HG02759 (cell line): ENCODE results near the gene TMC1.

Experiments
- ATAC-seq: cut with Tn5 transposase; IDR thresholded peaks from one replicate; pipeline ENCODE4 v1.9.1; 2021; ENCODE audit warnings: mild to moderate bottlenecking, moderate library complexity; ENCODE audit not compliant: unreplicated experiment

The TMC1 gene

DNA sequence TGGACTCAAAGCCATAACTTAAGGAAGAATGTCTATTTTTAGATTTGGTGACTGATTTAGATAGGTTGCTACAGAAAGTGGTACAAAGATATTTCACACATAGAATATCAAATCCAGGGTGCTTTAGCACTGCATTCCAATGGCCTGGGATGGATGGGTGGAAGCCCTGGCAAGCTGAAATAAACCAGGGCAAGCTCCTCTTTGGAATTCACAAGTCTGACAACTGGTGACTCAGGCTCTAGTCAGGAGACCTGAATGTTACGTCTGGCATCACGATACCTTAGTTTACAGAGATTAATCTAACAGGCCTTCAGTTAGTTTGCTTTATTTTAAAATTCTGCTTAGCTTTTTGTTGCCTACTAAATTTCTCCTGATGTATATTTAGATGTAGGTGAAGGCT, 144.0 kb downstream of the TMC1 start:
- ATAC-seq = no peak

- no peak for ATAC-seq
Measured at GRCh38 chr9:72667181-72667580, 145.8 kb downstream of the TMC1 start.

- ATAC-seq = no peak
Measured at GRCh38 chr9:72674961-72675360, 153.6 kb downstream of the TMC1 start.

- no peak for ATAC-seq
Measured at GRCh38 chr9:72675586-72675985, 154.2 kb downstream of the TMC1 start.

DNA sequence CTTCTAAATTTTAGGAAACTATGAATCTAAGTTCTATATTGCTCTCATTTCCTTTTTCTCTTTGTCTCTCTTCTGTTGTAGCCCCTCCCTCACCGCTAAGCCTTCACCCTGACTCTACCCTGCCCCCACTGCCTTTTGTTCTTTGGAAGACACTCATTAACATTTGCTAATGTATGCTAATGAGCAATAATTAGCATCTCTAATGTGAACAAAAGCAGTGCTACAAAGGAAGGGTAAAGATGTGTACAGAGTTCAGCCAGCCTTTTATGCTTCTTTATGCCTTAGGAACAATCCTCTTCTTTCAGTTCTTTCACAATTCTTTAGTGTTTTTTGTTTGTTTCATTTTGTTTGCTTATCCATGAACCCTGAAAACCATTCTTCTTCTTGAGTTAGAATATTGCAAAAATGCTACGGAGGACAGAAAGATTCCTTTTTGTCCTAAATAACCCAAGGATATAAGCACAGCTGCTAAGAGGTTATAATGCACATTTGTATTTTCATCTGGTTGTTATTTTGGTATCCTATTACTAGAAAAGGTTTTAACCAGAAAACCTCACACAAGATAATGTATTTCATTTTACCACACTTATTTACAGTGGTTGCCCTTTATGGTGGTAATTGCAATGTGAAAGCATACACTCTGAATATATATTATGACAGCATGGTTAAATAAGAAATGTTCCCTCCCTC, 159.3 kb downstream of the TMC1 start:
- no peak for ATAC-seq

DNA sequence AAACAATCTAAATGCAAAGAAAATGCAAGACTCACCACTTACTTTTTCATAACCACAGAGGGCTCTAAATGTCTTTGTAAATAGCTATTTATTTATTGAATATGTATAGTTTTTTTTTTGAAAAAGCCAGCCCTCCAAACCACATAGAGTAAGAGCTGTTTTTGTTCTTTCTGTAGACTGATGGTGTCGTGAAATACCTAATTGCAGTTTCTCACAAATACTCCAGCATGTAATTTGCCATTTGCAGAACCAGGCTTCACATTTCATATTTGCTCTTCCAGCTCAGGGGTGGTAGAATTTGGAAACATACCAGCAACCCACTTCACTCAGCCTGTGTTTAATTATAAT, 159.8 kb downstream of the TMC1 start:
- no peak for ATAC-seq

- ATAC-seq = no peak
Measured at GRCh38 chr9:72684615-72685014, 163.2 kb downstream of the TMC1 start.

DNA sequence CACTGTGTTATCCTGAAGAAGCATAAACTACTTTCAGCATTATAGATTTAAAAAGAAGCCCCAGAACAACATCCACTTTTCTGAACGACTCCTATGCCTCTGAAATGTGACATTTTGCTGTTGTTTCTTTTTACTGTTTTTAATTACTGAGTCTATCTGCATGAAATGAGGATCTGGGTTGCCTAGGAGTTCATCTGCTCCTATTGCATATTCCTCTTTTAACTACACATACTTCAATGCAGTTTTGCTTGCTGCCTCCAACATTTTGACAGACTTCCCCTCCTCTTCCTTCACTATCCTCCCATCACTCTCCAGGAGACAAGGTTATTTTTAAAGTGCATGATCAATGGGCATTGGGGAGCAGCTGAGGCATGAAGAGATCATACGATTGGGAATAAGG, 164.5 kb downstream of the TMC1 start:
- ATAC-seq = no peak

DNA sequence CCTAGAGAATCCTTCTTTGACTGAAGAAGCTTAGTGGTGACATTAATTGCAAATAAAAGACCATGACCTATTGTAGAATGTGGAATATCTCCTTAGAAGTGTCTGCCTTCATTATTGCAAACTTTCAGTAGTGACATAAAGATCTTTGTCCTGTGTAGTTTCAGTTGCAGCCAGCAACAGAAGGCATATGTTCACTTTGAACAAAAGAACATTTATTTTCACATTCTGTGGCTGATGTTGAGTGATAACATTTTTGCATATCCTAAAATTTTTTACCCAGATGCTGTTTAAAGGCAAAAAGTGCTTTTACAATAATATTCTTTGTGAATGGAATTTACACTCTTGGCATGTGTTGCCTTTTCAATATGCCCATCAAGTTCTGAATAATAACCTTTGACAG, 165.9 kb downstream of the TMC1 start:
- ATAC-seq = no peak

GRCh38 chr9:72691671-72692070, 170.3 kb downstream of the TMC1 start:
- no peak for ATAC-seq

DNA sequence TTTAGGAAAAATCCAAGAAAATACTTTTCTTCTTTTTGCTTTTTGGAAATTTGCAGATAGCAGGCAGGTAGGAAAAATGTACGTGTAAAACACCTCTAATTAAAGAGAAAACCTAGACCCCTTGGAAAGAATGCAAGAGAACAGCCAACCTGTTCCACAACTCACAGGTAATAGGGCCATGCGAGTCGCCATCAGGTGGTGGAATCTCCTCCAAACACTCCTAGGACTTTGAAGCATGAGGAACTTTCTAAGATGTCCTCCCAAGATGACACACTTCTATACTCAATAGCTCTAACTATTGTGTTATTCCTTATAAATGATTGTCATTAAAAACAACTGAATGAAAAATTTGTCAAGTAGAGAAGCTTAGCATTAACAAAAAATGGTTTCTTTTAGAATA, 174.0 kb downstream of the TMC1 start:
- no peak for ATAC-seq

DNA sequence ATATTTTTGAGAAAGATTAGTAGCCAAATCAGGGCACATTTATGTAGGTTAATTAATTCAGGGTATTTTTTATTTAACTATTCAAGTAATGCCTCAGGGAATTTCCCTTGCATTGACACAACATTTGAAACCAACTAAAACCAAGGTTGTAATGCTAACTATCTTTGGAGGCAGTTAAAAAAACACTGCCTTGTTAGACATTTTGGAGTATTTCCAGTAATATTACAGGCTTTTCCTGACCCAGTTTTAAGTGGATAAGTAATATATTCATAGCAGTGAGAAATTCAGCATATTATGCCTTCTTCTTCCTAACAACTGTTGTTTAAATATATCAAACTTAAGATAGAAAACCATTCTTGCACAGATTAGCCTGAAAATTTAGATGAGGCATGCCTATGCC, 175.1 kb downstream of the TMC1 start:
- ATAC-seq = no peak

- no peak for ATAC-seq
Measured at GRCh38 chr9:72701510-72701909, 180.1 kb downstream of the TMC1 start.

GRCh38 chr9:72703574-72703973, 182.2 kb downstream of the TMC1 start:
- no peak for ATAC-seq

DNA sequence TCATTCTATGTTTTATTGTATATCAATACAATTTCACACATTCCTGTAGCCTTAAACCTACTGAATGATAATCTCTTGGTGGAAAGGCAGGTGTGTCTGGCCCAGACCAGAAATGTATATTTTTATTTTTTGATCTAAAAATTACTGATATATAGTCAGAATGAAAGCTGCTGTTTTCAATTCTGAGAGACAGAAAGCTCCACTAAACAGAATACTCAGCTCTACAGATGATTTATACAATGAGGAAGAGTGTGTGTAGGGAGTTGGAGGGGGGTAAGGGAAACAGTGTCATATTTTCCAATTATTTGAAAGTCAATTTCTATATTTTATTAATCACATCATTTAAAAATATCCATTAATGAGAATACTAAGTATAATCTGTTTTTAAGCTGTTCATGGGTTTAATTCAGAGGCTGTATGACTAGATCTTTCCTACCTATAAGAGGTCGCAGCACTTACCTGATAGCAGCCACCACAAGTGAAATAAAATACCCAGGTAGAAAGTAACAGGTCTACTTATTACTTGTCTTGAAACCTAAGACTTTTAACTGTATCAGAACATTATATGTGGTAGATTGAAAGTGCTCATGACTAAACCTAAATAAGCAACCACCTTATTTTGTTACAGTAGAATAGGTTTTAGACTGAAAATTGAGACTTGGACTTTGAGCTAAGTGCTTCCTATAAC, 183.4 kb downstream of the TMC1 start:
- no peak for ATAC-seq

- ATAC-seq = no peak
Measured at GRCh38 chr9:72718503-72718902, 197.1 kb downstream of the TMC1 start.

- ATAC-seq = no peak
Measured at GRCh38 chr9:72721067-72721466, 199.7 kb downstream of the TMC1 start.

DNA sequence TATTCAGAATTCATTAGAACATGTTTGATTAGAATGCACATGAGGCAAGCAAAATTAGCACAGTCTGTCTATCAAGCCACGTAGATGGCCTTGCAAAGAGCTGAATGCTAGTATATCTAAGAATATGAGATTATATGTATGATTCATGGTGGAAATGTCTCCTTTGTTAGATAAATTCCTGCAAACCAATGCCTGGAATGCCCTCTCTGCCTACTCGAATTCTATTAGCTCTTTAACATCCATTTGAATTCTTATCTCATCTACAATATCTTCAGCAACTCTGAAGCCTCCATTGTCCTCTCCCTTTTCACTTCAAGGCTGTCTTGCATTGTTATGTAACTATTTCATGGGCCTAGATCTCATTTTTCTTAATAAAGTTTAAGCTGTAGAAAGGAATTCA, 205.5 kb downstream of the TMC1 start:
- no peak for ATAC-seq

GRCh38 chr9:72728031-72728770, 206.8 kb downstream of the TMC1 start:
- no peak for ATAC-seq

DNA sequence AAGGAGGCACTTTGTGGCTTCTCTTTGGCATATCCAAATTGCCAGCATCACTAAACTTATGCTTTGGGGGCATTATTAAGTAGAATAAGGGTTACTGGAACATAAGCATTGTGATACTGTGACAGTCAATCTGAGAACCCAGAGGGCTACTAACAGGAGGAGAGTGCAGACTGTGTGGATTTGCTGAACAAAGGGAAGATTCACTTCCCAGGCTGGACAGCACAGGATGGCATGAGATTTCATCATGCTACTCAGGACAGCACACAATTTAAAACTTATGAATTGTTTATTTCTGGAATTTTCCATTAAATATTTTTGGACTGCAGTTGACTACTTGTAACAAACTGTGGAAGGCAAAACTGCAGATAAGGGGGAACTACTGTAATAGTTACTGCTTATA, 212.5 kb downstream of the TMC1 start:
- ATAC-seq = no peak

- no peak for ATAC-seq
Measured at GRCh38 chr9:72734631-72735030, 213.2 kb downstream of the TMC1 start.

DNA sequence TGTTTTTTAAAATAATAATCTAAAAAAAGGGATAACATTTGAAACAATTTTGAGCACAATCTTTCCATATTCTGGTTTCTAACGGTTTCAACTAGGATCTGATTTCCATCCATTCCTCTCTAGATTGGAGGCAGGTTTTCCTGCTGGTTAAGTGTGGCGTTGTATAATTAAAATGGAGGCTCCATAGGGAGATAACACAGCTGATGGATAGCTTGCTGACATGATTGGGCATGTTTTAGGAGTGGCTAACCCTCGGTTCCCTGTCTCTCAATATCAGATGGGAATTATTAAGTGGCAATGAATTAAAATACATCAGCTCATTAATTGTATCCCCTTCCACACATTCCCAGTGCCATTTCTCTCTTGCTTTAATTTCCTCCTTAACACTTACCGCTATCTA, 222.4 kb downstream of the TMC1 start:
- no peak for ATAC-seq
